Caco-2 (cell line): ENCODE measurements around the gene CYP24A1. TPM values are rescaled to one million over a fixed set of nuclear protein-coding genes. Genes with fewer than 3 reads are reported as not detected.

Experiments
- BruUV-seq: library from RNA; stranded (reverse); fragments of 400-500 nt; replicated peaks from 2 replicates; lab custom pipeline; 2021; lab: Mats Ljungman, UMichigan
- CTCF ChIA-PET: fragments of 300-600 bp; sonication (Branson Sonifier 250); formaldehyde crosslinking; loops from one replicate; lab custom pipeline; 2022; ENCODE audit warnings: antibody characterized with exemption; lab: Charles Lee
- POLR2A ChIA-PET: fragments of 300-600 bp; sonication (Branson Sonifier 250); formaldehyde crosslinking; loops from one replicate; lab custom pipeline; 2022; ENCODE audit warnings: antibody characterized with exemption; lab: Charles Lee
- DNase-seq, 2 experiments: peaks; one replicate each; pipeline versions ENCODE4 v3.0.0 to v3.0.0-alpha.2; 2020 to 2022
- H3K27me3 ChIP-seq: replicated peaks from 2 replicates; pipeline ENCODE4 v1.6.0; 2011; ENCODE audit warnings: low read length; ENCODE audit not compliant: control insufficient read depth, insufficient read depth
- H3K36me3 ChIP-seq: 2 replicates; pipeline ENCODE4 v1.5.1; 2011; ENCODE audit warnings: low read length; ENCODE audit not compliant: control insufficient read depth, insufficient read depth
- H3K4me1 ChIP-seq: fragments of 250-450 bp; sonication (Bioruptor Pico); 2 replicates; pipeline ENCODE4 v1.5.1; 2020; ENCODE audit warnings: mild to moderate bottlenecking
- H3K4me3 ChIP-seq: 2 replicates; pipeline ENCODE4 v1.5.1; 2011; ENCODE audit warnings: low read depth, mild to moderate bottlenecking, control low read depth, low read length
- H3K9me3 ChIP-seq: fragments of 250-450 bp; sonication (Bioruptor Pico); 2 replicates; pipeline ENCODE4 v1.5.1; 2020; ENCODE audit warnings: mild to moderate bottlenecking, moderate library complexity
- H3K27ac Mint-ChIP-seq: one replicate; pipeline ENCODE4 v1.8.0; 2022; ENCODE audit warnings: mixed read lengths; ENCODE audit not compliant: unreplicated experiment
- H3K27me3 Mint-ChIP-seq: one replicate; pipeline ENCODE4 v1.8.0; 2022; ENCODE audit warnings: mixed read lengths; ENCODE audit not compliant: insufficient read depth, unreplicated experiment
- H3K36me3 Mint-ChIP-seq: one replicate; pipeline ENCODE4 v1.8.0; 2022; ENCODE audit warnings: mild to moderate bottlenecking, mixed read lengths; ENCODE audit not compliant: insufficient read depth, unreplicated experiment
- H3K4me1 Mint-ChIP-seq: one replicate; pipeline ENCODE4 v1.8.0; 2022; ENCODE audit warnings: low read depth, mixed read lengths; ENCODE audit not compliant: unreplicated experiment
- H3K4me3 Mint-ChIP-seq: one replicate; pipeline ENCODE4 v1.8.0; 2022; ENCODE audit warnings: mild to moderate bottlenecking, moderate library complexity, mixed read lengths; ENCODE audit not compliant: unreplicated experiment
- H3K9me3 Mint-ChIP-seq: one replicate; pipeline ENCODE4 v1.8.0; 2022; ENCODE audit warnings: mixed read lengths; ENCODE audit not compliant: unreplicated experiment
- CTCF ChIP-seq, 2 experiments: fragments of 200-600 bp in 1 of 2; IDR thresholded peaks; 1 replicate in 1 of 2; 2 replicates in 1 of 2; pipeline versions ENCODE4 v1.5.1 to v1.8.0; 2011 to 2022; ENCODE audit warnings: antibody characterized with exemption in 1 of 2, control low read depth in 1 of 2, inconsistent platforms in 1 of 2, low read depth in 1 of 2, low read length in 1 of 2, mild to moderate bottlenecking in 1 of 2, moderate library complexity in 1 of 2; ENCODE audit not compliant: insufficient read depth in 1 of 2, severe bottlenecking in 1 of 2, unreplicated experiment in 1 of 2
- intact Hi-C: fragments of 100-400 bp; cut with micrococcal nuclease; formaldehyde crosslinking; loops from one replicate; pipeline ENCODE4 v1.10.0; 2022; ENCODE audit not compliant: unreplicated experiment
- total RNA-seq: library from RNA; stranded (reverse); gene quantifications from 2 replicates; pipeline ENCODE4 v1.2.3, GENCODE V29; 2022

CYP24A1 gene
- total RNA-seq, 1 experiment from 2014 or later = 3.7 TPM

DNA sequence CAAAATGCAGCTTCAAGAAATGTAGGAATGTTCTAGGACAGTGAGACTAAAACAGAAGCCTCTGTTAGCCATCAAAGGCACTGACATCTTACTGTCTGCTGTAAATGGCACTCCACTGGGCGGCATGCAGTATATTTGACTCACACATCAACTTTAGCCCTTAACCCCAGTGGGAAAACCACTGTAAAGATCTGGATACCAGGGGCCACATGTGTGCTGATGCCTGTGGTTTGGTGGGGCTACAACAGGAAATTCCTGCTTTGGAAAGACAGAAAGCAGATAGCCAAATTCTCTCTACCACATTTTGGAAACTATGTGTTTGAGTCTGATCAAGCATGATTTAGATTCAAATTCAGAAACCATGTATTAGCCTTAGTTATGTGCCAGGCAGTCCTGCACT is 38.4 kb upstream of the CYP24A1 start:
- TF ChIP-seq CTCF (IDR thresholded peaks at IDR 0.05; ENCODE audit: insufficient read depth in 1 of 2, low read depth in 1 of 2, low read length in 1 of 2, severe bottlenecking in 1 of 2, unreplicated experiment in 1 of 2) = no peak
- Histone ChIP-seq H3K4me1 (peaks cover 9% of the 10 kb centered on the region), H3K4me3 (no peak overlapping the region), H3K27me3 (no peaks in the 10 kb centered on the region), H3K9me3 (no peaks in the 10 kb centered on the region), H3K36me3 (peaks cover 10% of the 10 kb centered on the region)
- POLR2A ChIA-PET = no interaction called here
- CTCF ChIA-PET = no interaction called here
- H3K27me3 Mint-ChIP-seq = no peaks in the 10 kb centered on the region
- intact Hi-C loops = no loop called here
- DNase-seq = no peak
- H3K27ac Mint-ChIP-seq = no peak overlapping the region
- no peaks in the 10 kb centered on the region for H3K9me3 Mint-ChIP-seq
- H3K36me3 Mint-ChIP-seq = peaks cover 32% of the 10 kb centered on the region
- BruUV-seq = no TSS peak
- peaks cover 6% of the 10 kb centered on the region for H3K4me1 Mint-ChIP-seq
- H3K4me3 Mint-ChIP-seq = no peak overlapping the region

- ChIA-PET POLR2A (interaction anchor here (0.7 kb wide), 1 partner anchor 269 kb away, joined by 3 read pairs; no protein-coding TSS in a partner anchor), CTCF (interaction anchor here (0.9 to 2.4 kb wide), 4 partner anchors 9 to 436 kb away, joined by 3 to 17 read pairs (median 8); no protein-coding TSS in a partner anchor)
Observed at GRCh38 chr20:54209216-54209813, 35.5 kb upstream of the CYP24A1 start.

More at GRCh38 chr20:54209216-54209813, 35.5 kb upstream of the CYP24A1 start:
- DNase-seq = no peak
- Histone ChIP-seq H3K27me3 (no peaks in the 10 kb centered on the region), H3K4me3 (peak overlapping the region; percentile 93), H3K9me3 (no peaks in the 10 kb centered on the region), H3K4me1 (peaks cover 9% of the 10 kb centered on the region), H3K36me3 (peaks cover 2% of the 10 kb centered on the region)
- BruUV-seq = TSS peak; percentile 36
- H3K27me3 Mint-ChIP-seq = no peaks in the 10 kb centered on the region
- peak overlapping the region; percentile 20 for H3K27ac Mint-ChIP-seq
- peaks cover 6% of the 10 kb centered on the region for H3K4me1 Mint-ChIP-seq
- no peaks in the 10 kb centered on the region for H3K9me3 Mint-ChIP-seq
- peaks cover 4% of the 10 kb centered on the region for H3K36me3 Mint-ChIP-seq
- H3K4me3 Mint-ChIP-seq = peak overlapping the region; percentile 70
- peak; percentile 1 to 14 for TF ChIP-seq CTCF (IDR thresholded peaks at IDR 0.05; ENCODE audit: insufficient read depth in 1 of 2, low read depth in 1 of 2, low read length in 1 of 2, severe bottlenecking in 1 of 2, unreplicated experiment in 1 of 2)
- intact Hi-C loops = no loop called here
